Subcutaneous adipose tissue (tissue), 4 donors: Measurements from ENCODE around the gene BBS7. TPM values are rescaled to one million over a fixed set of nuclear protein-coding genes. Genes with fewer than 3 reads are reported as not detected.

ENCODE experiments used
- CTCF ChIP-seq: fragments of 450-650 bp; IDR thresholded peaks from one replicate; pipeline ENCODE4 v1.5.1; 2016; ENCODE audit warnings: low read depth, mild to moderate bottlenecking, control low read depth, antibody characterized with exemption, moderate library complexity
- total RNA-seq, 4 donors: library from RNA; depleted of rRNA; stranded (reverse); fragments of >200 nt; gene quantifications; one replicate each; pipeline ENCODE4 v1.1.0, GENCODE V29; 2016

The BBS7 gene
- total RNA-seq, 4 donors from 2014 or later: 8.1 to 19.0 (median 11.9) TPM

GRCh38 chr4:121785479-121785878 lies 84.8 kb downstream of the BBS7 start:
- TF ChIP-seq CTCF: no peak

GRCh38 chr4:121784975-121785374 lies 85.3 kb downstream of the BBS7 start:
- TF ChIP-seq CTCF: no peak

- TF ChIP-seq CTCF: no peak
Measured at GRCh38 chr4:121784401-121784800, 85.9 kb downstream of the BBS7 start.

GRCh38 chr4:121783210-121783609 lies 87.1 kb downstream of the BBS7 start:
- no peak for TF ChIP-seq CTCF

GRCh38 chr4:121778991-121779628 lies 91.2 kb downstream of the BBS7 start:
- TF ChIP-seq CTCF: no peak

- no peak for TF ChIP-seq CTCF
Measured at GRCh38 chr4:121777625-121778024, 92.6 kb downstream of the BBS7 start.

GRCh38 chr4:121776610-121777401 lies 93.5 kb downstream of the BBS7 start:
- no peak for TF ChIP-seq CTCF

Other genes with a start within 250 kb of the BBS7 start
- 100 to 1,000 TPM; 448 to 793 (median 575) TPM for gene ANXA5, start 173.5 kb downstream of the BBS7 start, total RNA-seq
- gene SMIM43, start 105.3 kb downstream of the BBS7 start, total RNA-seq: 1 to 10 TPM in 1 of 4 donors, not detected in 3; 1.3 TPM
- gene EXOSC9, start 69.2 kb downstream of the BBS7 start, total RNA-seq: 10 to 100 TPM; 21.2 to 34.1 (median 28.3) TPM
- 1 to 10 TPM; 1.7 to 6.8 (median 2.6) TPM for gene CCNA2, start 46.6 kb downstream of the BBS7 start, total RNA-seq
- 1 to 10 TPM in 2 of 4 donors, under 1 TPM in 2; 0.22 to 1.5 (median 0.83) TPM for gene TRPC3, start 81.6 kb upstream of the BBS7 start, total RNA-seq